Measurements from ENCODE around the gene RBM38. TPM values are rescaled to one million over a fixed set of nuclear protein-coding genes. Genes with fewer than 3 reads are reported as not detected.

RBM38 gene
- total and polyA plus RNA-seq, 2 of the 13 experiments (the other 11 are each of a cell fraction or from before 2014, with no cell fraction given) = 24.2 to 34.2 TPM

DNA sequence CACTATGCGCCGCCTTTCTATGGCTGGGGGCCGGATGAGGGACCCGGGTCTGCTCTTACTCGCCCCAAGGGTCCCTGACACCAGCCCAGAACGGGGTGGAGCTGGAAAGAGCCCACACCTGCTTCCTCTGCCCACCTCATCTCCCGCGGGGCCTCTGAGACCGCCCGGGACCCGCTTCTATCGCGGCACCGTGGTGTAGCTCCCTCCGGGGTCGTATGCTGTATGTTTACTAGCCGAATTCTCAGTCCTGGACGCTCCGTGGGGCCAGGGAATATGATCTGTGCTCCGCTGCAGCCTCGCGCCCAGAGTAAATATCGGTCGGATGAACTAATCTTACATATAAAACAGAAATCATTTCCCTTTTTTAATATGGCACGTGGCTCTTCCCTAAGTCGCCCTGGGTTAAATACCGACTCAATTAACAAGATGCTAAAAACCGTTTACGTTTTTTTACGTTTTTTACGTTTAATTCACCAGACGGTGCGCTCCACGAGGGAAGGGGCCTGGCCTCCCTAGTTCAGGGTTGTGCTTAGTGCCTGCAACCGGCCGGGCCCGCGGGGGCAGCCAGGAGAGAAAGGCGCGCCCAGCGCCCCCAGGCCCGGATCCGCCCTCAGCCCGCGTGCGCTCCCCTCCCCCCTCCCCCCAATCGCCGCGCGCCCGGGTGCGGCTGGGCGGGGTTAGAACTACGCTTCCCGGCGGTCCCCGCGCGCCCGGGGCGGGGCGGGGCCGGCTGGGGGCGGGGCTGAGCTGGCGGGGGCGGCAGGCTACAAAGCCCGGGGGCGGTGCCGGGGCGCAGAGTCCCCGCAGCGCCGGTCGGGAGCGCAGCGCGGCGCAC is at the start of gene RBM38 (continued):
- TF ChIP-seq, protein P1, sequence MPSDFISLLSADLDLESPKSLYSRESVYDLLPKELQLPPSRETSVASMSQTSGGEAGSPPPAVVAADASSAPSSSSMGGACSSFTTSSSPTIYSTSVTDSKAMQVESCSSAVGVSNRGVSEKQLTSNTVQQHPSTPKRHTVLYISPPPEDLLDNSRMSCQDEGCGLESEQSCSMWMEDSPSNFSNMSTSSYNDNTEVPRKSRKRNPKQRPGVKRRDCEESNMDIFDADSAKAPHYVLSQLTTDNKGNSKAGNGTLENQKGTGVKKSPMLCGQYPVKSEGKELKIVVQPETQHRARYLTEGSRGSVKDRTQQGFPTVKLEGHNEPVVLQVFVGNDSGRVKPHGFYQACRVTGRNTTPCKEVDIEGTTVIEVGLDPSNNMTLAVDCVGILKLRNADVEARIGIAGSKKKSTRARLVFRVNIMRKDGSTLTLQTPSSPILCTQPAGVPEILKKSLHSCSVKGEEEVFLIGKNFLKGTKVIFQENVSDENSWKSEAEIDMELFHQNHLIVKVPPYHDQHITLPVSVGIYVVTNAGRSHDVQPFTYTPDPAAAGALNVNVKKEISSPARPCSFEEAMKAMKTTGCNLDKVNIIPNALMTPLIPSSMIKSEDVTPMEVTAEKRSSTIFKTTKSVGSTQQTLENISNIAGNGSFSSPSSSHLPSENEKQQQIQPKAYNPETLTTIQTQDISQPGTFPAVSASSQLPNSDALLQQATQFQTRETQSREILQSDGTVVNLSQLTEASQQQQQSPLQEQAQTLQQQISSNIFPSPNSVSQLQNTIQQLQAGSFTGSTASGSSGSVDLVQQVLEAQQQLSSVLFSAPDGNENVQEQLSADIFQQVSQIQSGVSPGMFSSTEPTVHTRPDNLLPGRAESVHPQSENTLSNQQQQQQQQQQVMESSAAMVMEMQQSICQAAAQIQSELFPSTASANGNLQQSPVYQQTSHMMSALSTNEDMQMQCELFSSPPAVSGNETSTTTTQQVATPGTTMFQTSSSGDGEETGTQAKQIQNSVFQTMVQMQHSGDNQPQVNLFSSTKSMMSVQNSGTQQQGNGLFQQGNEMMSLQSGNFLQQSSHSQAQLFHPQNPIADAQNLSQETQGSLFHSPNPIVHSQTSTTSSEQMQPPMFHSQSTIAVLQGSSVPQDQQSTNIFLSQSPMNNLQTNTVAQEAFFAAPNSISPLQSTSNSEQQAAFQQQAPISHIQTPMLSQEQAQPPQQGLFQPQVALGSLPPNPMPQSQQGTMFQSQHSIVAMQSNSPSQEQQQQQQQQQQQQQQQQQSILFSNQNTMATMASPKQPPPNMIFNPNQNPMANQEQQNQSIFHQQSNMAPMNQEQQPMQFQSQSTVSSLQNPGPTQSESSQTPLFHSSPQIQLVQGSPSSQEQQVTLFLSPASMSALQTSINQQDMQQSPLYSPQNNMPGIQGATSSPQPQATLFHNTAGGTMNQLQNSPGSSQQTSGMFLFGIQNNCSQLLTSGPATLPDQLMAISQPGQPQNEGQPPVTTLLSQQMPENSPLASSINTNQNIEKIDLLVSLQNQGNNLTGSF (CRISPR knock-in tag; IDR thresholded peaks at IDR 0.05) = no peak
- TF ChIP-seq MEF2D (CRISPR knock-in tag; IDR thresholded peaks at IDR 0.05) (no peak), ZFX (CRISPR knock-in tag; IDR thresholded peaks at IDR 0.05; ENCODE audit: low read depth) (peak; percentile 27; the same call in 1 of the 2 replicates), ATF7 (IDR thresholded peaks at IDR 0.05) (no peak), ATF7 (CRISPR knock-in tag; IDR thresholded peaks at IDR 0.05) (no peak), MYC (CRISPR knock-in tag; IDR thresholded peaks at IDR 0.05; ENCODE audit: borderline replicate concordance) (peak; percentile 88), ZNF629 (CRISPR knock-in tag; conservative IDR thresholded peaks at IDR 0.05) (no peak), ZNF879 (CRISPR knock-in tag; IDR thresholded peaks at IDR 0.05) (0 out of 2 replicates have a peak, but pooled peaks have one; percentile 24), PRPF4 (IDR thresholded peaks at IDR 0.05; ENCODE audit: low read depth, low read length, poor library complexity, severe bottlenecking) (peak; percentile 99), ZNF44 (CRISPR knock-in tag; IDR thresholded peaks at IDR 0.05) (no peak), ZC3H4 (CRISPR knock-in tag; IDR thresholded peaks at IDR 0.05; ENCODE audit: borderline replicate concordance) (no peak), ASH2L (IDR thresholded peaks at IDR 0.05; ENCODE audit: insufficient read length, low read depth, low read length) (peak; percentile 18), ZNF607 (CRISPR knock-in tag; IDR thresholded peaks at IDR 0.05; ENCODE audit: borderline replicate concordance) (0 out of 2 replicates have a peak, but pooled peaks have one; percentile 11), REL (CRISPR knock-in tag; conservative IDR thresholded peaks at IDR 0.05) (no peak), ZNF143 (CRISPR knock-in tag; IDR thresholded peaks at IDR 0.05) (peak; percentile 84)
- TF ChIP-seq, protein P2, sequence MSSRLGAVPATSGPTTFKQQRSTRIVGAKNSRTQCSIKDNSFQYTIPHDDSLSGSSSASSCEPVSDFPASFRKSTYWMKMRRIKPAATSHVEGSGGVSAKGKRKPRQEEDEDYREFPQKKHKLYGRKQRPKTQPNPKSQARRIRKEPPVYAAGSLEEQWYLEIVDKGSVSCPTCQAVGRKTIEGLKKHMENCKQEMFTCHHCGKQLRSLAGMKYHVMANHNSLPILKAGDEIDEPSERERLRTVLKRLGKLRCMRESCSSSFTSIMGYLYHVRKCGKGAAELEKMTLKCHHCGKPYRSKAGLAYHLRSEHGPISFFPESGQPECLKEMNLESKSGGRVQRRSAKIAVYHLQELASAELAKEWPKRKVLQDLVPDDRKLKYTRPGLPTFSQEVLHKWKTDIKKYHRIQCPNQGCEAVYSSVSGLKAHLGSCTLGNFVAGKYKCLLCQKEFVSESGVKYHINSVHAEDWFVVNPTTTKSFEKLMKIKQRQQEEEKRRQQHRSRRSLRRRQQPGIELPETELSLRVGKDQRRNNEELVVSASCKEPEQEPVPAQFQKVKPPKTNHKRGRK (CRISPR knock-in tag; IDR thresholded peaks at IDR 0.05) = no peak
- TF ChIP-seq, protein P3, sequence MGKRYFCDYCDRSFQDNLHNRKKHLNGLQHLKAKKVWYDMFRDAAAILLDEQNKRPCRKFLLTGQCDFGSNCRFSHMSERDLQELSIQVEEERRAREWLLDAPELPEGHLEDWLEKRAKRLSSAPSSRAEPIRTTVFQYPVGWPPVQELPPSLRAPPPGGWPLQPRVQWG (CRISPR knock-in tag; IDR thresholded peaks at IDR 0.05; ENCODE audit: borderline replicate concordance, low read depth) = no peak
- TF ChIP-seq, protein P4, sequence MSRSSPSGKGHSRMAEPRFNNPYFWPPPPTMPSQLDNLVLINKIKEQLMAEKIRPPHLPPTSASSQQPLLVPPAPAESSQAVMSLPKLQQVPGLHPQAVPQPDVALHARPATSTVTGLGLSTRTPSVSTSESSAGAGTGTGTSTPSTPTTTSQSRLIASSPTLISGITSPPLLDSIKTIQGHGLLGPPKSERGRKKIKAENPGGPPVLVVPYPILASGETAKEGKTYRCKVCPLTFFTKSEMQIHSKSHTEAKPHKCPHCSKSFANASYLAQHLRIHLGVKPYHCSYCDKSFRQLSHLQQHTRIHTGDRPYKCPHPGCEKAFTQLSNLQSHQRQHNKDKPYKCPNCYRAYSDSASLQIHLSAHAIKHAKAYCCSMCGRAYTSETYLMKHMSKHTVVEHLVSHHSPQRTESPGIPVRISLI (CRISPR knock-in tag; IDR thresholded peaks at IDR 0.05; ENCODE audit: borderline replicate concordance) = 0 out of 2 replicates have a peak, but pooled peaks have one; percentile 27
